HG03139 (cell line): ENCODE measurements around the gene PLA2G2D.

ENCODE experiments used
- ATAC-seq: cut with Tn5 transposase; IDR thresholded peaks from one replicate; pipeline ENCODE4 v1.9.1; 2021; ENCODE audit not compliant: unreplicated experiment

The PLA2G2D gene

GRCh38 chr1:20089328-20090077 lies 29.8 kb downstream of the PLA2G2D start:
- no peak for ATAC-seq

GRCh38 chr1:20087668-20088067 lies 31.7 kb downstream of the PLA2G2D start:
- ATAC-seq, result no peak

- ATAC-seq, result no peak
These were observed 32.5 kb downstream of the PLA2G2D start for GRCh38 chr1:20086800-20087199.

GRCh38 chr1:20083178-20083944 lies 36.0 kb downstream of the PLA2G2D start:
- no peak for ATAC-seq

- no peak for ATAC-seq
These were observed 36.6 kb downstream of the PLA2G2D start for GRCh38 chr1:20082772-20083171.

- ATAC-seq, result no peak
These were observed 38.0 kb downstream of the PLA2G2D start for GRCh38 chr1:20081353-20081810.

- no peak for ATAC-seq
These were observed 38.6 kb downstream of the PLA2G2D start for GRCh38 chr1:20080441-20081352.

GRCh38 chr1:20079661-20080305 lies 39.6 kb downstream of the PLA2G2D start:
- ATAC-seq, result no peak

GRCh38 chr1:20078711-20079110 lies 40.6 kb downstream of the PLA2G2D start:
- ATAC-seq, result no peak

- ATAC-seq, result no peak
These were observed 41.1 kb downstream of the PLA2G2D start for GRCh38 chr1:20078171-20078651.

- no peak for ATAC-seq
These were observed 42.5 kb downstream of the PLA2G2D start for GRCh38 chr1:20076710-20077461.

GRCh38 chr1:20076223-20076622 lies 43.1 kb downstream of the PLA2G2D start:
- ATAC-seq, result no peak

GRCh38 chr1:20075345-20075744 lies 44.0 kb downstream of the PLA2G2D start:
- no peak for ATAC-seq

- no peak for ATAC-seq
These were observed 44.6 kb downstream of the PLA2G2D start for GRCh38 chr1:20074725-20075171.

GRCh38 chr1:20074055-20074724 lies 45.1 kb downstream of the PLA2G2D start:
- ATAC-seq, result no peak

GRCh38 chr1:20073256-20073655 lies 46.1 kb downstream of the PLA2G2D start:
- ATAC-seq, result no peak

- no peak for ATAC-seq
These were observed 46.6 kb downstream of the PLA2G2D start for GRCh38 chr1:20072771-20073170.

GRCh38 chr1:20071416-20071815 lies 47.9 kb downstream of the PLA2G2D start:
- no peak for ATAC-seq

GRCh38 chr1:20070357-20070756 lies 49.0 kb downstream of the PLA2G2D start:
- no peak for ATAC-seq
